BJ (cell line): ENCODE results near the gene ARHGAP12. TPM values are rescaled to one million over a fixed set of nuclear protein-coding genes. Genes with fewer than 3 reads are reported as not detected.
A peak's percentile ranks its signal among the peaks of the same experiment; 100 is the strongest.

Source experiments
- CTCF ChIA-PET: fragments of 350-600 bp; formaldehyde crosslinking; extraction: SDS; loops from one replicate; lab custom pipeline; 2021; ENCODE audit warnings: antibody characterized with exemption, inconsistent platforms; lab: Yijun Ruan, JAX
- POLR2A ChIA-PET: fragments of 300-600 bp; sonication (Branson Sonifier 250); formaldehyde crosslinking; extraction: SDS; loops from one replicate; lab custom pipeline; 2021; ENCODE audit warnings: antibody characterized with exemption; lab: Charles Lee
- DNase-seq: peaks from one replicate; pipeline ENCODE4 v3.0.0-alpha.2; 2011; ENCODE audit warnings: low read depth
- H3K27me3 ChIP-seq: 2 replicates; pipeline ENCODE4 v1.6.0; 2011; ENCODE audit warnings: low read length; ENCODE audit not compliant: control insufficient read depth, insufficient read depth
- H3K36me3 ChIP-seq: 2 replicates; pipeline ENCODE4 v1.5.1; 2011; ENCODE audit warnings: low read length; ENCODE audit not compliant: control insufficient read depth, insufficient read depth
- H3K4me3 ChIP-seq: 2 replicates; pipeline ENCODE4 v1.5.1; 2011; ENCODE audit warnings: low read depth, mild to moderate bottlenecking, control low read depth, low read length
- CTCF ChIP-seq: IDR thresholded peaks from 2 replicates; pipeline ENCODE4 v1.5.1; 2011; ENCODE audit warnings: low read depth, mild to moderate bottlenecking, control low read depth, inconsistent platforms, low read length, moderate library complexity; ENCODE audit not compliant: insufficient read depth
- polyA plus RNA-seq: library from polyadenylated mRNA; depleted of rRNA; stranded (reverse); fragments of >200 nt; gene quantifications from 2 replicates; pipeline ENCODE4 v1.2.3, GENCODE V29; 2011

ARHGAP12 gene
- polyA plus RNA-seq, 1 experiment = 7.5 TPM

- H3K36me3 ChIP-seq = no peaks in the 10 kb centered on the region
- no peak for TF ChIP-seq CTCF
- no peak overlapping the region for H3K4me3 ChIP-seq
- no peak for DNase-seq
- ChIA-PET POLR2A (no interaction called here), CTCF (interaction anchor here (0.8 to 1.2 kb wide), 2 partner anchors 10 to 80 kb away, joined by 3 read pairs; no protein-coding TSS in a partner anchor)
- no peaks in the 10 kb centered on the region for H3K27me3 ChIP-seq
These were observed 13.8 kb upstream of the ARHGAP12 start for GRCh38 chr10:31942435-31942834.

- Histone ChIP-seq H3K4me3 (no peak overlapping the region), H3K36me3 (no peaks in the 10 kb centered on the region), H3K27me3 (no peaks in the 10 kb centered on the region)
- POLR2A ChIA-PET = interaction anchor here (0.6 kb wide), 1 partner anchor 28 kb away, joined by 8 read pairs; no protein-coding TSS in a partner anchor
- peak; percentile 91 for DNase-seq
- CTCF ChIA-PET = interaction anchor here (1.0 kb wide), 1 partner anchor 11 kb away, joined by 3 read pairs; no protein-coding TSS in a partner anchor
- no peak for TF ChIP-seq CTCF
These were observed 12.4 kb upstream of the ARHGAP12 start for GRCh38 chr10:31940839-31941653.

DNA sequence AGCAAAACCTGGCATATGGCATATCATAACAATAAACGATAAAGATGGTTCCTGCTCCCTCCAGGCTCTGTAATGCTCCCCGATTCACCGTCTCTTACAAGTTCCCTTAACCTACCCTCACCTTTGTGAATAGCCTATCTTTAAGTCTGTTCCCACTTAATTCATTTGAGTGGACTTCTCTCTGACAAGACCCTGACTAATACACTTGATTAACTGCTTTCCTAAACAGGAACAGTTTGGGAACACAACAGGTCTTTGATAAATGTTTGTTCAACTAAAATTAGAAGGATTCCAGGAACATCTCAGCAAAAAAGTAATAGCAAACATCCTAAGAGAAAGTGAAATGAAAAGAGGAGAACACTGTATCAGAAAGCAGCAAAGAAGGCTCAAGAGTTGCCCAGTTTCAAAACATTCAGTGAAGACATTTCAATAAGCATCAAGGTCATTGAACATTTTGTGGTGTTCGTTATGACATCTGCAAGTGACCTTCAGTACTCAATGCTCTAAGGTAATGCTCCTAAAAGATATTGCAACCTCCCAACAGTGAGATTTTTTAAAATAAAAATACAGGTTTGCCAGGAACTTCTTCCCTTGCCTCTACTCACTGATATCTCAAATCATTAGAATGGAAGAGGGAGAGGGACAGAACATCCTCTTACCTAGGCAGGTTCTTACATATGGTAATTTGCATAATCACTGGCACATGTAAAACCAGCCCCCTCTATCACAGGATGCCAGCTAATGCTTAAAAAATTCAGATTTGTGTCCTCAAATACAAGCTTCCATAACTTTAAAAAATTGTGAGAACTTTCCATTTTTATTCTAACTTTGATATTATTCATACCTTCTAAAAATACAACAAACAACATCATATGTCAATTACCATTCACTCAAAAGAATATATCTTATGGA is 11.4 kb upstream of the ARHGAP12 start:
- no peak for DNase-seq
- CTCF ChIA-PET = no interaction called here
- H3K27me3 ChIP-seq = no peaks in the 10 kb centered on the region
- no peaks in the 10 kb centered on the region for H3K36me3 ChIP-seq
- no peak overlapping the region for H3K4me3 ChIP-seq
- no peak for TF ChIP-seq CTCF
- POLR2A ChIA-PET = interaction anchor here (0.6 kb wide), 1 partner anchor 27 kb away, joined by 8 read pairs; no protein-coding TSS in a partner anchor

DNA sequence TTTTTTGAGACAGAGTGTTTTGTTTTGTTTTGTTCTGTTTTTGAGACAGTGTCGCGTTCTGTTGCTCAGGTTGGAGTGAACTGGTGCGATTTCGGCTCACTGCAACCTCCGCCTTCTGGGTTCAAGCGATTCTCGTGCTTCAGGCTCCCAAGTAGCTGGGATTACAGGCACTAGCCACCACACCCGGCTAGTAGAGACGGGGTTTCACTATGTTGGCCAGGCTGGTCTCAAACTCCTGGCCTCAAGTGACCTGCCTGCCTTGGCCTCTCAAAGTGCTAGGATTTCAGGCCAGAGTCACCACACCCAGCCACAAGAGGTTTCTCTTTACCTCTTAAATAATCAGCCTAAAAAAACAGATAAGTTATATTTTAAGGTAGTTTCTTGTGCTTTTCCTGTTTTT is 8.7 kb upstream of the ARHGAP12 start:
- H3K36me3 ChIP-seq = no peaks in the 10 kb centered on the region
- TF ChIP-seq CTCF = no peak
- CTCF ChIA-PET = interaction anchor here (1.2 kb wide), 1 partner anchor 67 kb away, joined by 3 read pairs; no protein-coding TSS in a partner anchor
- no peak overlapping the region for H3K4me3 ChIP-seq
- no peak for DNase-seq
- POLR2A ChIA-PET = no interaction called here
- H3K27me3 ChIP-seq = no peaks in the 10 kb centered on the region
